Lower lobe of right lung (tissue), 2 donors: ENCODE data around the gene PLEKHA7. TPM values are rescaled to one million over a fixed set of nuclear protein-coding genes. Genes with fewer than 3 reads are reported as not detected.

ENCODE experiments used
- ATAC-seq, 2 donors: fragments of 200-7000 bp; cut with Tn5 transposase; one replicate each; pipeline ENCODE4 v1.9.1; 2020 to 2022; ENCODE audit warnings: mild to moderate bottlenecking in 2 of 2, moderate library complexity in 2 of 2
- DNase-seq: peaks from one replicate; pipeline ENCODE4 v3.0.0-alpha.2; 2020
- H3K27ac ChIP-seq: fragments of 200-600 bp; one replicate; pipeline ENCODE4 v1.8.0; 2022
- H3K27me3 ChIP-seq: fragments of 200-600 bp; one replicate; pipeline ENCODE4 v1.8.0; 2022; ENCODE audit warnings: low read depth
- H3K36me3 ChIP-seq: fragments of 200-600 bp; one replicate; pipeline ENCODE4 v1.8.0; 2022; ENCODE audit warnings: mild to moderate bottlenecking
- H3K4me1 ChIP-seq: fragments of 200-600 bp; one replicate; pipeline ENCODE4 v1.8.0; 2022
- H3K4me3 ChIP-seq: fragments of 200-600 bp; one replicate; pipeline ENCODE4 v1.8.0; 2022; ENCODE audit warnings: mild to moderate bottlenecking
- H3K9me3 ChIP-seq: fragments of 200-600 bp; one replicate; pipeline ENCODE4 v1.8.0; 2022
- intact Hi-C: fragments of 100-400 bp; cut with DNase I; formaldehyde crosslinking; loops from one replicate; pipeline ENCODE4 v1.11.0; 2022
- total RNA-seq: library from RNA; stranded (reverse); fragmentation: NEBNext Ultra II Directional; extraction: Animal tissue kit (Norgen Biotek cat#: 25700); gene quantifications from one replicate; pipeline ENCODE4 v1.2.1, GENCODE V29; 2021
- TF ChIP-seq, protein P1 (sequence below): fragments of 200-600 bp; IDR thresholded peaks from one replicate; pipeline ENCODE4 v1.8.0; 2022; ENCODE audit warnings: antibody characterized with exemption, mild to moderate bottlenecking
- donor health status: DM: no; HTN: yes; CAD: no; lungs with severe emphysema.

The PLEKHA7 gene
- total RNA-seq, 1 donor from 2014 or later, result 44.0 TPM

DNA sequence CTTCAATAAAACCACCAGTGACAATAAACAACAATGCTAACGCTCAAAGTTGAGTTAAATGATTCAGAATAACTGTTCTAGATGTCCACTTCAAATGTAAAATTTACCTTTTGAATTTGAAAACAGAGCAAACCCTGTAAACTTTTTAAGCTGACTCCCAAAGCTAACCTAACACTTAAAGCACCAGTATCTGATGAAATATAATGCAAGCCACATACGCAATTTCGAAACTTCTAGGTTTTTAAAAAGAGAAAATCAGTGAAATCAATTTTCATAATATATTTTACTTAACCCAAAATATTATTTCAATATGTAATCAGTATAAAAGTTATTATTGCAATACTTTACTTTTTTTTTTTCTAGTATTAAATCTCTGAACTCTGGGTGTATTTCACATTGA lies 71.3 kb downstream of the PLEKHA7 start:
- no peak overlapping the region for H3K4me3 ChIP-seq
- H3K27ac ChIP-seq, result no peak overlapping the region
- DNase-seq (no peak), ATAC-seq (no peak)
- no peaks in the 10 kb centered on the region for H3K27me3 ChIP-seq
- H3K4me1 ChIP-seq, result peaks cover 4% of the 10 kb centered on the region
- intact Hi-C loops, result no loop called here
- H3K36me3 ChIP-seq, result no peaks in the 10 kb centered on the region
- no peaks in the 10 kb centered on the region for H3K9me3 ChIP-seq
- TF ChIP-seq, protein P1, sequence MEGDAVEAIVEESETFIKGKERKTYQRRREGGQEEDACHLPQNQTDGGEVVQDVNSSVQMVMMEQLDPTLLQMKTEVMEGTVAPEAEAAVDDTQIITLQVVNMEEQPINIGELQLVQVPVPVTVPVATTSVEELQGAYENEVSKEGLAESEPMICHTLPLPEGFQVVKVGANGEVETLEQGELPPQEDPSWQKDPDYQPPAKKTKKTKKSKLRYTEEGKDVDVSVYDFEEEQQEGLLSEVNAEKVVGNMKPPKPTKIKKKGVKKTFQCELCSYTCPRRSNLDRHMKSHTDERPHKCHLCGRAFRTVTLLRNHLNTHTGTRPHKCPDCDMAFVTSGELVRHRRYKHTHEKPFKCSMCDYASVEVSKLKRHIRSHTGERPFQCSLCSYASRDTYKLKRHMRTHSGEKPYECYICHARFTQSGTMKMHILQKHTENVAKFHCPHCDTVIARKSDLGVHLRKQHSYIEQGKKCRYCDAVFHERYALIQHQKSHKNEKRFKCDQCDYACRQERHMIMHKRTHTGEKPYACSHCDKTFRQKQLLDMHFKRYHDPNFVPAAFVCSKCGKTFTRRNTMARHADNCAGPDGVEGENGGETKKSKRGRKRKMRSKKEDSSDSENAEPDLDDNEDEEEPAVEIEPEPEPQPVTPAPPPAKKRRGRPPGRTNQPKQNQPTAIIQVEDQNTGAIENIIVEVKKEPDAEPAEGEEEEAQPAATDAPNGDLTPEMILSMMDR, result no peak

GRCh38 chr11:16942342-16942741 lies 71.9 kb downstream of the PLEKHA7 start:
- intact Hi-C loops, result no loop called here
- ATAC-seq, result no peak

GRCh38 chr11:16941935-16942334 lies 72.3 kb downstream of the PLEKHA7 start:
- no peak overlapping the region for H3K4me3 ChIP-seq
- DNase-seq, result no peak
- no peaks in the 10 kb centered on the region for H3K36me3 ChIP-seq
- intact Hi-C loops, result no loop called here
- H3K27ac ChIP-seq, result no peak overlapping the region
- TF ChIP-seq, protein P1, result no peak
- peaks cover 4% of the 10 kb centered on the region for H3K4me1 ChIP-seq
- no peaks in the 10 kb centered on the region for H3K27me3 ChIP-seq
- no peak for ATAC-seq
- H3K9me3 ChIP-seq, result no peaks in the 10 kb centered on the region

More at GRCh38 chr11:16942342-16942741, 71.9 kb downstream of the PLEKHA7 start:
- no peak overlapping the region for H3K27ac ChIP-seq
- TF ChIP-seq, protein P1, result no peak
- H3K36me3 ChIP-seq, result no peaks in the 10 kb centered on the region
- H3K27me3 ChIP-seq, result no peaks in the 10 kb centered on the region
- H3K4me3 ChIP-seq, result no peak overlapping the region
- peaks cover 4% of the 10 kb centered on the region for H3K4me1 ChIP-seq
- H3K9me3 ChIP-seq, result no peaks in the 10 kb centered on the region
- DNase-seq, result no peak

DNA sequence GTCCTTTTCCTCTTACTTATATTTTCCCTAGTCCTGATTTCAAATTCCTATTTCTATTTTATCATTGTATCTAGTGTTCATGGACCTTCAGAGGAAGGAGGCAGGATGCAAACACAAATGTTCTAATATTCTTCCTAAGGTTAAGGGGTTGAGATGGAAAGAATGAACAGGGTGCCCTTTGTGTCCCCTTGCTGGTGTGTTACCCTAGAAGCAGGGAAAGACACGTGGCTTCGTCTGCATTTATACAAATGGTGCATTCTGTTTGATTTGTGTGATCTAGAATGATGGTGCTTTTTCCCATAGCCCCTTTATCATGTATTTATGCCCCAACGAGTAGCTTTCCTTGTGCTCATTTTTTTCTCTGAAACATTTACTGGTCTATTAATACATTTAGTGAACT lies 76.2 kb downstream of the PLEKHA7 start:
- intact Hi-C loops, result no loop called here
- no peaks in the 10 kb centered on the region for H3K36me3 ChIP-seq
- H3K27ac ChIP-seq, result no peak overlapping the region
- ATAC-seq (no peak), DNase-seq (no peak)
- H3K27me3 ChIP-seq, result no peaks in the 10 kb centered on the region
- TF ChIP-seq, protein P1, result no peak
- H3K4me3 ChIP-seq, result no peak overlapping the region
- no peaks in the 10 kb centered on the region for H3K4me1 ChIP-seq
- no peaks in the 10 kb centered on the region for H3K9me3 ChIP-seq

DNA sequence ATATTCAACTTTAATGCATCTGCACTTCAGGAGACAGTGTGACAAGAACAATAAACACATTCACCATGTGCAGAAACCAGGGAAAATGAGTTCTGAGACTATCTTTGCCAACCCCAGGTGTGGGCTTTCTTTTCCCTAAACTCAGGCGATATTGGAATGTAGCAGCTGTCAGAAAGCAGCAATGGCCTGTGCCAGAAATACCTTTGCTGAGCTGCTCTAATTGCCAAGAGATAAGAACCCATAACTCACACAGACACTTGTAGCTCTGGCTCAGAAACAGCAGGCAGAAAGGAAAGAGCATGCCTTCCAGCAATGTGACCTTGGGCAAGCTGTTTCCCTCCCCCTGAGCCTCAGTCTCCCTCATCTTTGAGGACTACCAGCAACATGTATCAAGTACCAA lies 77.6 kb downstream of the PLEKHA7 start:
- intact Hi-C loops, result no loop called here
- Histone ChIP-seq H3K9me3 (no peaks in the 10 kb centered on the region), H3K27ac (no peak overlapping the region), H3K27me3 (no peaks in the 10 kb centered on the region), H3K36me3 (no peaks in the 10 kb centered on the region), H3K4me3 (no peak overlapping the region), H3K4me1 (no peaks in the 10 kb centered on the region)
- TF ChIP-seq, protein P1, result no peak
- ATAC-seq (peak; percentile 47 to 85), DNase-seq (no peak)
